Nucleus accumbens (tissue), 56 donors: Measurements from ENCODE around the gene DSCAML1.
A peak's percentile ranks its signal among the peaks of the same experiment; 100 is the strongest.

Experiments
- DNase-seq, 56 donors: peaks; one replicate each; lab custom pipeline; 2025; lab: John Stamatoyannopoulos, UW

The DSCAML1 gene

DNA sequence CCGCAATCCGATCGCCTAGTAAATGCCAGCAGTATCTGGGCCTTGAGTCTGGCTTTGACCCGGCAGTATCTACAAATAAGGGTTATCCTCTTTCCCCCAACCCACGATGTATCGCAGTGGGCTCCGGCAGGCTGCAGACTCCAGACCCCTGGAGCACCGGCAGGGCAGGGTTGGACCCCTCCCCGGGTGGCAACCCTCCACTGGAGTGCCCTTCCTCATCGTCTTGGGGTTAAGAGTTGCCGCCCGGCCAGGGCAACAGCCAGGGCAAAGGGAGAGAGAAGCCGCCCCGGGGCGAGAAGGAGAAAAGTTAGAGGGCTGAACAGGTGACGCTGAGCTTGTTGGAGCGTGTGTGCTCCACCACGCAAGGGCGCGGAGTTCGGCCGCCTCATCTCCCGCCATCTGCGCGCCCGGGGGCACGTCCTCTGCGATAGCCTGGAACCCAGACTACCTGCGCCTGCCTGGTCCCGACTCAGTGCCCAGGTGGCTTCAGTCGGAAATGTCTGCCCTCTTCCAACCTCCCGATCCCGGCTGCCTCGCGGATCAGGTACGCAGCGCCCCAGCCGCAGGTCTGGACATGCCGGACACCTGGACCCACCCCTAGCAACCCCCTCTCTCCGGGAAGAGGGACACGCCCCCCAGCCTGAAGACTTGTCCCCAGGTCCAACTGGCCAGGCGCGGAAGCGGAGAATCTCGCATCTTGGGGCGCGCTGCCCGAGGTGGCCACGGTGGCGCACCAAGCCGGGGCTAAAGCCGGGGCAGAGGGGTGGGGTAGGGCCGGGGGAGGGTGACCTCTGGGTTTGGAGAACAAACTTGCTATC is 1.2 kb downstream of the DSCAML1 start:
- peak in 4 of 56 donors; percentile 17 to 49 (median 35) for DNase-seq

DNA sequence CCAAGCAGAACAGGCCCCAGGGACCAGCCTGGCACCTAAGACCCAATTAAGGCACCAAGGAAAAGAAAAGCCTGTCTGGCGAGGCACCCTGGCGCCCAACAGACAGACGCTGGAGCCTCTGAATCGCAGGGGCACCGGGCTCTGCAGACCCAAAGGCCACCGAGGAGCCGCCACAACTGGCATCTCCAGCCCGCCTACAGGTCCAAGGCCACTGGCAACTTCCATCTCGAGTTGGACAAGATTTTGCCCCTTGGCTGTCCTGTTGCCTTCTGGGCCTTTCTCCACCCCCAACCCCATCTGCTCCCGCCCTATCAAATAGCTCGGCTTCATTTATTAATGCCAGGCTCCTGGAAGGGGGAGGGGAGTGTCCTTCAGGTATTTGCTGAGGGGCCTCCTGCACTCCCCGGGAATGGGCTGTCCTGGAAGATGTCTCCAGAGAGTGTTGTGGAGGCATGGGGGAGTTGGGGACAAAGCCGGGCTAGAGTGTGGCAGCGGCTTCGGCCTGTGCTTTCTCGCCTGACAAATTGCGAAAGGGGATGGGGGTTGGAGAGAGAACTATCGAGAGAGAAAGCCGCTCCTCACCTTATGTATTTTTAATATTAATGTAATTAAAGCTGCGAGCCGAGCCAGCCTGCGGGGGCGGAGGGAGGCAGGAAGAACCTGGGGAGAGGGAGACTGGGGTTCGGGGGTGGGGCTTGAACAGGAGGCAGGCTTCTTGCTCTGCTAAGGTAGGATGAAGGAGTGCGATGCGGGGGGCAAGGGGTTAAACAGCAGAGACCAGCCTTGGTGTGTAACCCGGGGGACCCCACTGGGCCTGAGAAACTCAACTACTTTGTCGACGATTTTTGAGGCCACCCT is 2.0 kb downstream of the DSCAML1 start:
- DNase-seq = peak in 25 of 56 donors; percentile 22 to 74 (median 47)

DNA sequence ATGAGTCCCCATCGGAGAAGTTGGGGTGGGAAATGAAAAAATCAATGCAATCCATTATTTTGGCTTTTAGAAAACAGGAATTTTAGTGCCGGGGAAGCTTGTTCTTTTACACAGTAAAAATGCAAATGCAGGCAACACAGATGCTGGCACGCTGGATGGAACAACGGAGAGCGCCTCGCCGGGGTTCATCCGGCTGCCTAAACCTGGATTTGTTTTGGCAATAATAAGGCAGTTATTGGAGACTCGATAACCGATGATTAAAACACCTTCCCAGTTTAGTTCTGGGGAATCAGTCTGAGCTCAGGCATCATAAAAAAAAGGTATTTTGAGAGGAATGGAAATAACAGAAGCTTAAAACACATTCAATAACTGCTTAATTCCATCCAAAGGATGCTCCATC is 2.9 kb downstream of the DSCAML1 start:
- DNase-seq = peak in 19 of 56 donors; percentile 6 to 54 (median 25)

DNA sequence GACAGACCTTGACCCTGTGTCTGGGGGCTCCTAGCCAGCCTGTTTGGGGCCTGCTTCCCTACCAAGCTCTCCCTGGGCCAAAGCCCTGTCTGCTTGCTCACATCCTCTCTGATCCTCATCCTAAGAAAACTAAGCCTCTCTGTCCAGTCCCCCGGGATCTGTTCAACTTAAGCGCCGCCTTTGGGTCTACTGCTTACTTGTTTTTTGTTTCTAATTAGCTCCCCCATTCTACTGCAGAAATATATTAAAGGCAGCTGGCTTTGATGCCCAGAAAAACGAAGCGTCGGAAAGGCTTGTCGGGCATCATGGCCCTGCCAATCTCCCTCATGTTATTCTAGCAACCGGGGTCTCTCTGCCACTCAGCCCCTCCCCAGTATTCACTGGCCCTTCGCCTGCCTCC is 3.4 kb downstream of the DSCAML1 start:
- peak in 5 of 56 donors; percentile 17 to 42 (median 37) for DNase-seq

DNA sequence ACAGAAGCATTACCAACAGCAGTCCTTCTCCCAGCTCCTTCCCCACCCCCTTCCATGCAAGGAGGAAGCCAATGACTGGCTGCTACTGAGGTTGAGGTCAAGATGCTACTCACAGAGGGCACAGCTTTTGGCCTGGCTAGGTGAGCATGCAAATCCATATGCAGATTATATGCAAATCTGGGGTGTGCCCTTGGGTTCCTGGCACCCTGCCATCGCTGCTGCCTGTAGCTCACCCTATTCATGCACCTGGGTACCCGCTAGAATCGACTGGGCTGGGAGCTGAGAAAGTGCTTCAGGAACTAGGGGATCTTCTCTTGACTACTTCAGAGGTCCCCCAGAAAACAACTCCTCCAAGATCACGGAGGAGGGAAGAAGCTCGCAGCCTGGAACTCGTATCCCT is 4.0 kb downstream of the DSCAML1 start:
- peak in 3 of 56 donors; percentile 24 to 27 (median 25) for DNase-seq

DNA sequence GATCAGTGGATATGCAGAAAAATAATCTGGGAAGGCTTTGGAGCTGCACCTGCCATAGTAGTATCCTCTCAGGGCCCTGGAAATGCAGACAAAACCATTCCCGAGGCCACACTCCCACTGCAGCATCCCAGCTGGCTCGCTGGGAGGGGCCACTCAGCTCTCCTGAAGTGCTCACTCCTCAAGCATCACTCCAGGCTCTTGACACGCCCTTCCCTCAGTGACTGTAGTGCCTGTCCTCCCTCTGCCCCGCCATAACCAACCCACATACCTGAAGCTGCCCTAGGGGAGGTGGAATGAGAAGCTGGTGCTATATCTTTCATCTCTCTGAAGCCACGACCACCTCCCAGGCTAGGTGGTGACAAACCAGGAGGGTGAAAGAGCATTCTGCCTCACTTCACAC is 4.8 kb downstream of the DSCAML1 start:
- no peak for DNase-seq

DNA sequence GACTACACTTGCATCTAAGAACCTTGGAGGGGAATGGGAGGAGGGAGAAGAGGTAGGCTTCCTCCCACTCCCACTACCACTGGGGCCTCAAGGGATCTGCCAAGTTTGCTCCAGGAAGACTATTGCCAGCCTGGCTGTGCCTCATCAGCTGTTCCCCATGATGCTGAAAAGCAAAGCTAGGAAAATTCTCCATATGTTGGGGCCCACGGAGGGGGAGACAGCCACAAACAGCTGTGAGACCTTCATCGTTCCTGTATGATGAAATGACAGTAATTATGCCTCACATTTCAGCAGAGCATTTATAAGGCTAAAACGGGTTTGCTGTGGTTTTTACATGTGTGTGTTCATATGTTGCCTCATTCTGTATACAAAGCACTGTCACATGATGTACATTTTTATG is 6.7 kb downstream of the DSCAML1 start:
- no peak for DNase-seq

DNA sequence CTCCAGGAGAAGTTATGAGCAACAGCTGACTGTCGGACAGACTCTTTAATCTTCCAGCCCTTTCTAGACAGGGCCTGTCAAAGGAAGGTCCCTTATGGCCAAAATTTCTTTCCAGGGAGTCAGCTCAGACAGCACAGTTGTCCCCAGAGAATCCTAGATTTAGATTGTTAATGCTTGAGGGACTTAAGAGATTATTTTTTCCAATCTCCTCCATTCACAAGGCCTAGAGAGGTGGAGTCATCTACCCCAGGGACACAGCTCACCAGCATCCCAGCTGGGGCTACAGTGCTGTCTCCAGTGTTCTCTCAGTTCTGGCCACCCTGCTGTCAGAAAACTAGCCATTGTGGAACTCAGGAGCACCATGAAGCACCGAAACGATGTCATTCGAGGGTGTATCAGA is 7.8 kb downstream of the DSCAML1 start:
- DNase-seq = no peak

DNA sequence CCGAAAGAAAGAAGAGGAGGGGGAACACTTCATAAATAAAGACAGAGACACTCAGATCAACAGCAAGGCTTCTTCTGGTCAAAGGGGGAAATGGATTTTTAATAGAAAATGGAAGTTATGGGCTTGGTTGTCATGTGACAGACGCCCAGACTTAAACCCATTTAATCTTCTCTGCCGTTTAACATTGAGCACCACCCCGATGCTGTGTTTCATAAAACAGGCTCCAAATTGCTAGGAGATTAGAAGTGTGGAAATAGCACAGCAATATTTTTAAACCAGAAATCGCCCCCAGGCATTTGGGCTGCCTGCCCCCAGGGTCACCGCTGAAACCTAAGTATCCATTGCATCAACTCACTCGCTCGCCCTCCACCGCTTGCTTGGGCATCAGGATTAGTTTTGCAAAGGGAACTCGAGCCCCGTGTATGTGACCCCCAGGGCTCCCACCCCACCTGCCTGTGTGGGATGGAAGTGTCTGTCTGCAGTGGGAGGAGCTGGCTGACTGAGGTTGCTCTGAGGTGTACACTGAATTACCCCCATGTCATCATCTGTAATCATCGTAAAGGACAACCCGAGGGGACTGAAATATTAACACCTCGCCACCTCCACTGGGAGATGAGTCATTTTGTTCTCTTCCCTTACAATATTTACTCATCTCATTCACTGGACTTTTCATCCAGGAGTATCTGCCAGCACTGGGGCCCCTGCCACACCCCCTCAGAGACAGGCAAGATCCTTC is 10.7 kb downstream of the DSCAML1 start:
- no peak for DNase-seq

DNA sequence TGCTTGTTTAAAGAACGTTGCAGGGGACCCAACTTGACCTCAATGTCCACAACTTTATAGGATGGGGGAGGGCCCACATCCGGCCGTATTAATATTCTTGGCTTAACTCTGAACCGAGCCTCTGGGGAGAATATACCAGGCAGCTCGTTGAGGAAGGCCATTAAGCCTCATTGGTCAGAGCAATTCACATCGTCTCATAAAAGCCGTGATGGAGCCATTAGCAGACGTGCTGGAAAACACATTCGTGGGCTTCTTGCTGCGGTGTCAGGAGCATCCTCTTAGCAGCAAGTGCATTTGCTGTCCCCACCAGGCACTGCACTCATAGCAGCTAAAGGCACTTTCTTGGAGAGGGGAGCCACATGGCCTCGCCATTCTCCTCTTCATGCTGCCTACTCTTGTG is 14.9 kb downstream of the DSCAML1 start:
- DNase-seq = no peak

DNA sequence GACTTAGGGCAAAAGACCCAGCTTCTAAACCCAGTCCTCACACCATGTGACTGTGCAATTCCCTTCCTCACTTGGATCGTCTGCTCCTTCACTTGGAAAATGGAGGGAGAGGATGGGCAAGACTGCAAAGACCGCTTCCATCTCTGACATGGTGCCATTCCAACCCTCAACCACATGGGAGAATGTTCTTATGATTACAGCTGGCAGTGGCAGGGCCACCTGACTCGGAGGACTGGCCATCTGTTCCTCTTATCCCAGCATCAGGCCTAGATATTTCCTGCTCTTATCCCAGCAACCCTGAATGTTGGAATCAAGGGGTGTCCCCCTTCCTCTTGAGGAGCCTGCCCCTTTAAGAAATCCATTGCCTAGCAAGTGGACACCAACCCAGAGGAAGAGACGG is 15.4 kb downstream of the DSCAML1 start:
- no peak for DNase-seq

DNA sequence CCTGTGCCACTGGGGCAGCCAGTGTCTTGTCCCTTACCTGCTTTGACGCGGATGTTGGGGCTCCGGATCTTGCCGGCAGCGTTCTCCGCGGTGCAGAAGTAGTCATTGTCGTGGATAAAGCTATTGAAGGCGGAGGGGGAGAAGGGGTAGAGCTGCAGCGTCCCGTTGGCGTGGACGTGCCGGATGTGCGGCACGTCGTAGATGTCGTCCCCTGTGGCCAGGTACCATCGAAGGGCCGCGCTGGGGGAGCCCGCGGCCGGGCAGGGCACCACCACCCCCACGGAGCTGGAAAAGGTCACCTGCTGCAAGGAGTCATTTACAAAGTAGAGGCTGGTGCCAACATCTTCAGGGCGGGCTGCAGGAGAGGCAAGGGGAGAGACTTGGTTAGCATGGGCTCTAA is 16.6 kb downstream of the DSCAML1 start:
- no peak for DNase-seq

DNA sequence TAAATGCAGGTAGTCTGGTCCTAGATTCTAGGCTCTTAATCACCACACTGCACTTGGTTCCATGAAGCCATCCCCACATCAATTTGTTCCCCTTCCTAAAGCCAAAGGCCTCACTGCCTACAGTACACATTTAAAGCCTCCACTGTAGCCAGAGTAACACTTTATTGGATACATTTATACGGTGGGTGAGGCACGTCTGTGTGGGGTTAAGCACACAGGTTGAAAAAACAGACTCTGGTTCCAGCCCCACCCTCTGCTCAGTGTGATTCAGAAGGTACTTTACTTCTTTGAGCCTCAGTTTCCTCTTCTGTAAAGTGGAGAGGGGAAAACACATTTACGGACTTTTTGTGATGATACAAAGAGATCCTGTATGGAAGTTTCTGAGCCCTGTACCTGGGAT is 22.5 kb downstream of the DSCAML1 start:
- DNase-seq = no peak

DNA sequence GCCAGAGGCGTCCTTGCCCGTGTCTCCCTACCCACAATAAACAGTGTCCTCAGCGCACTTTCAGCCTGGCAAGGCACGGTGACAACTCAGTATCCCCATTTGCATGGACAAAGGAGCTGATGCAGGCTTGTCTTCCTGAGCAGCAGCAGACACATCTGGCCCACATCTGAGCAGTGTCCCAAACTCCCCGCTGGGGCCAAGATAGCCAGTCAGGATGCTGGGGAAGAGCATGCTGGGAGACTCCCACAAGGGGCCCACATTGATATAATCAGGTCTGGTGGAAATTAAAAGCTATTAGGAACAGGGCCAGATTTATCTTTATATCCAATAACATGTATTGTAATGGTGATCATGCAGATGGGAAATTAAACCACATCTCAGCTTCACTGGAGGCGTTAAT is 24.7 kb downstream of the DSCAML1 start:
- peak in 2 of 56 donors; percentile 17 to 30 for DNase-seq

DNA sequence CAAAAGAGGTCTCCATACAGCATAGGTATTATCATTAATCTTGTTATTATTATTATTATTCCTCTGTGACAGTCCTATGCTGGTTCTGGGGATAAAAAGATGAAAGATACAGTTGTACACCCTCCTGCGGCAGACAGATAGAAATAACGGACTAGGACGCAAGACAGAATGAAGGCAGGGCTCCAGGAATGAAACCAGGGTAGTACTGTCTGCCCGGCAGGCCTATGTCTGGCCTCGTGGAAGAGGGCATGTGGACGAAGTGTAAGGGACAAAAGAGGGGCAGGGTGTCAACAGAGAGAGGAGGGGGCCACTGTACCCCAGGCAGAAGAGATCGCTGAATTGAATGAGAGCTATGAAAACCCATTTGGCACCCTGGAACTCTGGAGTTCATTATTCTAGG is 25.2 kb downstream of the DSCAML1 start:
- DNase-seq = peak in 2 of 56 donors; percentile 10 to 15

DNA sequence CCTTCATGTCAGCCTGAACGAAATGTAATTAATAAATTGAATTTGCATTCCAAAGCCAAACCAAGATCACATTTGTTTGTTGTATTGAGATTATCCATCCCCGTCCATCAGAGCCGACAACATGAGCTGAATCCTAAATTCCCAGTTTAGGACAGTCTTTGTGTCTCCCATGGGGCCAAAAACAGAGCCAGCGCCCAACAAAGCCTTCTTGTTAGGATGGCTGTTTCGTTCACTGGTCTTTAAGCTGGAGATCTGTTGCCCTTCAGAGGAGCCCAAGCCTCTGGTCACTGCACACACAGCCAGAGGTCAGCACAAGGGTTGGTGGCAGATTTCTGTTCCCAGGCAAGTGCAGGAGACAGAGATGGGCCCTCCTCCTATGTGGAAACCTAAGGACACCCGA is 25.8 kb downstream of the DSCAML1 start:
- peak in 48 of 56 donors; percentile 19 to 90 (median 70) for DNase-seq

DNA sequence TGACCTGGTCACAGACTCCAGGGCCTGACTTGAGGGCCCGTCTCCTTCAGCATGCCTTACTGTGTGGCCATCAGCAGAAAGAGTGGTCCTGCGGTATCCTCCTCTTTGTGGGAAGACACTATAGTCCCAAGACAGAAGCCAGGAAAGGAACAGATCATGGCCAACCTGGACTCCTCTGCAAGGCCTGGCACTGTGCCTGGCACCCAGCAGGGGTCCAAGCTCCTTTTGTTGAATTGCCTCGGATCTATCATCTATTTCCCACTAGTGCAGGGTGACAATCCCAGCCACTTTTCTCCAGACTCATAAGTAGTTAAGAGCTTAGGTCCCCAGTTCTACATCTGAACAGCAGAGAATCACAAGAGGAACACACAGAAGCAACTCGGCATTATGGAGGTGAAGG is 27.0 kb downstream of the DSCAML1 start:
- DNase-seq = no peak

DNA sequence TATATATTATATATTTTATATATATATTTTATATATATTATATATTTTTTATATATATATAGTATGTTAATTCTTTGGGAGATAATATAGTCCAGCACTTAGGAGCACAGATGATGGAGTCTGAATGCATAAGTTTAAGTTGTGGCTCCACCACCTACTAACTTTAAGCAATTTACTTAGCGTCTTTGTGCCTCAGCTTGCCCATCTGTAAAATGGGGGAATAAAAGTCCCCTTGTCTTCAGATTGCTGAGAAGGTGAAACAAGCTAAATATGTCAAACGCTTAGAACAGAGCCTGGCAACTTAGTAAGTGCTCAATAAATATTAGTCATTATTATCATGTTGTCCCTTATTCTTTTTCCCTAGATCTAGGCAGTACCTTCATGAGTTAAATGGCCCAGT is 27.5 kb downstream of the DSCAML1 start:
- DNase-seq = no peak

DNA sequence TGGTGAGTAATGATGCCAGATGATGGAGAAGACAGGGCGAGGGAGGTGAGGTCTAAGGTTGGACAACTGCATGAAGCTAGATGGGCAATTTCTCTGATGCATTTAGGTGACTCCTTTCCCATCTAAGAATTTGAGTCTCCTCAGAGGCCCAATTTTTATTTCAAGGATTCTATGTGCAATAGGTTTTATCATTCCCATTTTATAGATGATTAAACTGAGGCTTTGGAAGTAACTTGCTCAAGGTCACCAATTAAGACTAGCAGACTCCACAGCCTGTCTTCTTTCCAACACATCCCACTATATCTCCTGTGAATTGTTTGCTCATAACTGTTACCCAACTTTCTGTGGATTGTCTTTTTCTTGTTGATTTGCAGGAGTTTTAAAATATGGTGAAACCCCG is 28.5 kb downstream of the DSCAML1 start:
- no peak for DNase-seq

DNA sequence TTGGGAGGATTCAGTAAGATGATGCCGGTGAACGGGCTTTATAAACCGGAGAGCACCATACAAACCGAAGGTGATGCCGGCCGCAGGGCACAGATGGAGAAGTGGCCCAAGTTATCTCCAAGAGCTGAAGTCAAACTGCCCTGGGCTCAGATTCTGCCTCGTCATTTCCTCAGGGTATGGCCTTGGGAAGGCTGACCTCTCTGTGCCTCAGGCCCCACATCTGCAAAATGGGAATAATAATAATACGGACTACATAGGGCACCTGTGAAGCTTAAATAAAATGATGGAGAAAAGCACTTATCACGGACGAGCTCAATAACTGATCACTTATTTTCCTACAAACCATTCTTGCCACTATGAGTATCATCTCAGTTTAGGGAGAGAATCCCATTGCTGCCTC is 29.9 kb downstream of the DSCAML1 start:
- no peak for DNase-seq

DNA sequence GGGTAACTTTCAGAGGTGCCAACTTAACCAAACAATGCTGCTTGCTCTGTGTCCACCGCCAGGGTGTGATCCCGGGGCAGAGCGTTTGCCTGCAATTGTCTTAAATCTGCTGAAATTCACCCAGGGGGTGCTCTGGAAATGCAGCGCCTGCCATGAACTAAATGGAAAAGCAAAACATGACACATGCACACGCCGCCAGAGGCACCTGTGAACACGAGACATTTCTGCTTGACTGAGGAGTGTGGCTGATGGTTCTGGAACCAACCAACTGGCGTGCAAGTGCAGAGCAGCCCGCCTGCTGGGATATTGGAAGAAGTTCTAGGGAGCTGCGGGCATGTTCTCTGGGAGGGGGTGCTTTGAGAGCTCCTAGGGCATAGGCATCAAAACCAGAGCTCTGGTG is 30.4 kb downstream of the DSCAML1 start:
- no peak for DNase-seq
